SJCRH30 (cell line): ENCODE measurements around the gene PERCC1. TPM values are rescaled to one million over a fixed set of nuclear protein-coding genes. Genes with fewer than 3 reads are reported as not detected.
"Not testable (repeated sequence)": the region's sequence is repeated elsewhere in the genome, so short reads cannot be mapped to it uniquely, and the experiment has no call there.

Experiments used
- DNase-seq, 2 experiments: peaks; one replicate each; pipeline ENCODE4 v3.0.0-alpha.2; 2015 to 2020
- H3K27ac ChIP-seq: fragments of 250-450 bp; sonication (Bioruptor Pico); 2 replicates; pipeline ENCODE4 v1.5.1; 2020; ENCODE audit warnings: mild to moderate bottlenecking, moderate library complexity
- H3K27me3 ChIP-seq: fragments of 250-450 bp; sonication (Bioruptor Pico); 2 replicates; pipeline ENCODE4 v1.5.1; 2020; ENCODE audit warnings: mild to moderate bottlenecking, moderate library complexity
- H3K36me3 ChIP-seq: fragments of 250-450 bp; sonication (Bioruptor Pico); 2 replicates; pipeline ENCODE4 v1.5.1; 2020; ENCODE audit warnings: mild to moderate bottlenecking, moderate library complexity
- H3K4me1 ChIP-seq: fragments of 250-450 bp; sonication (Bioruptor Pico); 2 replicates; pipeline ENCODE4 v1.5.1; 2020; ENCODE audit warnings: mild to moderate bottlenecking, moderate library complexity
- H3K4me3 ChIP-seq: fragments of 250-450 bp; sonication (Bioruptor Pico); 2 replicates; pipeline ENCODE4 v1.5.1; 2020; ENCODE audit warnings: mild to moderate bottlenecking, moderate library complexity
- H3K9me3 ChIP-seq: fragments of 250-450 bp; sonication (Bioruptor Pico); replicated peaks from 2 replicates; pipeline ENCODE4 v1.5.1; 2020; ENCODE audit warnings: mild to moderate bottlenecking, moderate library complexity
- total RNA-seq: library from RNA; depleted of rRNA; stranded (reverse); fragments of >200 nt; shearing (Covaris generic); gene quantifications from 2 replicates; pipeline ENCODE4 v1.2.3, GENCODE V29; 2014; rRNA removed

Gene PERCC1
- total RNA-seq, 1 experiment from 2014 or later: 111 TPM

DNA sequence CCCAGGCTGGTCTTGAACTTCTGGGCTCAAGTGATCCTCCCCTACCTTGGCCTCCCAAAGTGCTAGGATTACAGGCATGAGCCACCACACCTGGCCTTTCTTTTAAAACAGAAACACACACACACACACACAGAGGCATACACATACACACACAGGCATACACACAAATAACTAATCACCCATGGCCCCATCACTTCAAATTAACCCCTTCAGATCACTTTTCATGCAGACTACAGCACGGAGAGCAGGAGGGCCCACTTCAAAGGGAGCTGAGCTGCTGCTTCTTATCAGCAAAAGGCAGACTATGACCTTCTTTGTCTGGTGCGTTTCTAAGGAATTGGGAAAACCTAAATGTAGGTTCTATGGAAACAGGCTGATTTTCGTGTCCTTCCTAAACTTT lies 42.1 kb downstream of the PERCC1 start:
- DNase-seq: no peak
- Histone ChIP-seq H3K27me3 (no peaks in the 10 kb centered on the region), H3K4me1 (no peaks in the 10 kb centered on the region), H3K4me3 (no peak overlapping the region), H3K9me3 (no peaks in the 10 kb centered on the region), H3K27ac (no peak overlapping the region), H3K36me3 (no peaks in the 10 kb centered on the region)

DNA sequence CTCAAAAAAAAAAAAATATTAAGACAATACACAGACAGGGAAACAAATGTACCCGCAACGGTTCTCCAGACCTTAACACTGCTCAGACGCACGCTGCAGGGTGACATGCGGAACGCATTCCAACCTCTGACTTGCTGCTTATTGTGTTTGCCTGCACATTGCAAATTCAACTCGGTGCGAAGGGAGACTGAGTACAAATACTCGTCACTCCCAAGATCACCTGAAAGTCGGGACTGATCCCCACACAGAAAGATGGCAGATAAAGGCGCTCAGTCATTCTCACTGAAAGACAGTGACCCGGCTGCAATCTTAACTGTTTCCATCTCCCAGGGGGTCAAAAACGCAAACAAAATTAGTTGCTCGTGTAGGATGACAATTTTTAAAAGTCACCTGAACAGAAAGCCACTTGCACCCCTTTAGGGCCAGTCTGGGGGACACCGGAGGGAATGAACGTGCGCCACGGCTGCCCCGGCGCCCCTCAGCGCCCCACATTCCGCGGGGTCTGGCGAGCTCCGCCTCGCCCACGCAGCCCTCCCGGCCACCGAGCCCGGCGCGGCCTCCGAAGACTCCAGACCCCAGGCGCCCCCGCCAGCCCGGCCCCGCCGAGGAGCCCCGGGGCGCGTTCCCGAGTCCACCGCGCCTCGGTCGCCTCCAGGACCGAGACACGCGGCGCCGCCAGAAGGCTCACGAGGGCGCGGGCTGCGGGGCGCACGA lies 43.4 kb downstream of the PERCC1 start:
- Histone ChIP-seq H3K27me3 (no peaks in the 10 kb centered on the region), H3K4me1 (no peaks in the 10 kb centered on the region), H3K36me3 (no peaks in the 10 kb centered on the region), H3K27ac (no peak overlapping the region), H3K4me3 (peak overlapping the region; percentile 86), H3K9me3 (no peaks in the 10 kb centered on the region)
- no peak for DNase-seq

DNA sequence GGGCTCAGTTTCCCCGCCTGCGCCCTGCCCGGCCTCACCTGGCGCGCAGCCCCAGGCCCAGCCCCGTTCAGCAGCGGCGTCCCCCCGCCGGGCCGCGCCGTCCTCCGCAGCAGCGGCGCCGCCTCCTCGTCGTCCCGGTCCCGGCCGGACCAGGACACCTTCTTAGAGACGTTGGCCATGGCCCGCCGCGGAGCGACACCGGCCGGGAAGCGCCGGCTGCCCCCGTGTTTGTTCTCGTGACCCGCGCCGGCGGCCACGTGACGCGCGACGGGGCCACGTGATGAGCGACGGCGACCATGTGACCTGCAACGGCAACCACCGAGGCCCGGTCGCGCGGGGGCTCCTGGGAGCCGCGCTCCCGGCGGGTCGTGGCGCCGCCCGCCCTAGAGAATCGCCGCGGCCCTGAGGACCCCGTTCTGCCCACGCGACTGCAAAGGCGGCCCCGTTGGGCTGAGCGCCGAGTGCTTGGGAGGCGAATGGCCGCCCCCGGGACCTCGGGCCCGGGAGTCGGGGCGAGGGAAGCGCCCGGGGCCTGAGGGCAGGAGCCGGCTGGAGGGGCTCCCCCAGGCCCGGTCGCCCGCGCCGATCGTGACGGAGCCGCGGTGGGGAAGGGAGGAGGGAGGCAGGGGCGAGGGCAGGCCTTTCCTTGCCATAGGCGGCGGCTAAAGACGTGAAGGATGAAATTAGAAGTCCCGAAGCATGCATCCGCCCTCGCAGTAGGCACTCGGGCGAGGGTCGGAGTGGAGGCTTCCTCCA lies 44.1 kb downstream of the PERCC1 start, which contains the start of gene CLCN7:
Gene CLCN7 (minus strand): TSS at position 233 of the 756 bp plus-strand sequence. CDS start 54 bp downstream, at position 179.
- Histone ChIP-seq H3K4me1 (no peaks in the 10 kb centered on the region), H3K27me3 (no peaks in the 10 kb centered on the region), H3K4me3 (peak within 1 kb of the TSS; percentile 86)

DNA sequence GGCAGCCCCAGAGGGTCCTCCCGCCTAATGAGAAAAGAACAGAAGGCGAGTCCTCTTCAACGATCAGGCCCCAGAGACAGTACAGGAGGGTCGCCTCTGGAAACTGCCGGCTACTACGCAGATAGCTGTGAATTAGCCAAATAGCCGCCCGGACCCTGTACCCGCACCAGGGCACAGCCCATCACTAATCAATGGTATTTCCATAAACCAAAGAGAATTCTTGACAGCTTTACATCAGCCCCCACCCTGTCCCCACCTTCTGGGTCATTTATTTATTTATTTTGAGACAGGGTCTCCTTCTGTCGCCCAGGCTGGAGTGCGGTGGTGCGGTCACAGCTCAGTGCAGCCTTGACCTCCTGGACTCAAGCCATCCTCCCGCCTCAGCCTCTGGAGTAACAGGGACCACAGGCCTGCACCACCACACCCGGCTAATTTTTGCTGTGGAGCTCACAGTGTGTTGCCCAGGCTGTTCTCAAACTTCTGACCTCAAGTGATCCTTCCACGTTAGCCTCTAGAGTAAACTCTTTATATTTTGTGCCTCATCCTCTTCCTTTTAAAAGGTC lies 44.8 kb downstream of the PERCC1 start:
- Histone ChIP-seq H3K27ac (peak overlapping the region; percentile 81), H3K9me3 (no peaks in the 10 kb centered on the region), H3K36me3 (no peaks in the 10 kb centered on the region), H3K4me3 (peak overlapping the region; percentile 86), H3K4me1 (no peaks in the 10 kb centered on the region), H3K27me3 (no peaks in the 10 kb centered on the region)
- DNase-seq: no peak

More for the DNA sequence above, 44.1 kb downstream of the PERCC1 start, which contains the start of gene CLCN7:
- no peaks in the 10 kb centered on the region for H3K36me3 ChIP-seq
- peak; percentile 84 to 86 for DNase-seq
- H3K9me3 ChIP-seq: no peaks in the 10 kb centered on the region
- H3K27ac ChIP-seq: peak within 1 kb of the TSS; percentile 81

DNA sequence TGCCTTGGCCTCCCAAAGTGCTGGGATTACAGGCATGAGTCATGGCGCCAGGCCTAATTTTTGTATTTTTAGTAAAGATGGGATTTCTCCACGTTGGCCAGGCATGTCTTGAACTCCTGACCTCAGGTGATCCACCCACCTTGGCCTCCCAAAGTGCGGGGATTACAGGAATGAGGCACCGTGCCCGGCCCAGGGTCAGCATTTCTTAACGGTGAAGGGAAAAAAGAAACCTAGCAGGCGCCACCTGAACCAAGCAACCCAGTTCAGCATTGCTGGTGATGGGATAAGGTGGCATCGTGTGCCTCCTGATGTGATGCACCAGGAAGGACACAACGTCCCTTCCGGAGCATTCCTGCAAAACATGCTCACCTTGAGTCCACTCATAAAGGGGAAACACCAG lies 46.2 kb downstream of the PERCC1 start:
- Histone ChIP-seq H3K4me3 (no peak overlapping the region), H3K36me3 (no peaks in the 10 kb centered on the region), H3K4me1 (no peaks in the 10 kb centered on the region), H3K27ac (no peak overlapping the region), H3K9me3 (no peaks in the 10 kb centered on the region), H3K27me3 (no peaks in the 10 kb centered on the region)
- no peak for DNase-seq

DNA sequence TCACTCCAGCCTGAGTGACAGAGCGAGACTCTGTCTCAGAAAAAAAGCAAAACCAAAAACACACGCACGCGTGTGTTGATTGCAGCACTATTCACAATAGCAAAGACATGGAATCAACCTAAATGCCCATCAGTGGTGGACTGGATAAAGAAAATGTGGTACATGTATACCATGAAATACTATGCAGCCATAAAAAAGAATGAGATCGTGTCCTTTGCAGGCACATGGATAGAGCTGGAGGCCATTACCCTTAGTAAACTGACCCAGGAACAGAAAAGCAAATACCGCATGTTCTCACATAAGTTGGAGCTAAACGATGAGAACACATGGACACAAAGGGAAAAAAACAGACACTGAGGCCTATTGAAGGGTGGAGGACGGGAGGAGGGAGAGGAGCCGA lies 48.1 kb downstream of the PERCC1 start:
- DNase-seq, H3K4me3 ChIP-seq, H3K4me1 ChIP-seq, H3K36me3 ChIP-seq, H3K27ac ChIP-seq, H3K9me3 ChIP-seq, H3K27me3 ChIP-seq: not testable (repeated sequence)

DNA sequence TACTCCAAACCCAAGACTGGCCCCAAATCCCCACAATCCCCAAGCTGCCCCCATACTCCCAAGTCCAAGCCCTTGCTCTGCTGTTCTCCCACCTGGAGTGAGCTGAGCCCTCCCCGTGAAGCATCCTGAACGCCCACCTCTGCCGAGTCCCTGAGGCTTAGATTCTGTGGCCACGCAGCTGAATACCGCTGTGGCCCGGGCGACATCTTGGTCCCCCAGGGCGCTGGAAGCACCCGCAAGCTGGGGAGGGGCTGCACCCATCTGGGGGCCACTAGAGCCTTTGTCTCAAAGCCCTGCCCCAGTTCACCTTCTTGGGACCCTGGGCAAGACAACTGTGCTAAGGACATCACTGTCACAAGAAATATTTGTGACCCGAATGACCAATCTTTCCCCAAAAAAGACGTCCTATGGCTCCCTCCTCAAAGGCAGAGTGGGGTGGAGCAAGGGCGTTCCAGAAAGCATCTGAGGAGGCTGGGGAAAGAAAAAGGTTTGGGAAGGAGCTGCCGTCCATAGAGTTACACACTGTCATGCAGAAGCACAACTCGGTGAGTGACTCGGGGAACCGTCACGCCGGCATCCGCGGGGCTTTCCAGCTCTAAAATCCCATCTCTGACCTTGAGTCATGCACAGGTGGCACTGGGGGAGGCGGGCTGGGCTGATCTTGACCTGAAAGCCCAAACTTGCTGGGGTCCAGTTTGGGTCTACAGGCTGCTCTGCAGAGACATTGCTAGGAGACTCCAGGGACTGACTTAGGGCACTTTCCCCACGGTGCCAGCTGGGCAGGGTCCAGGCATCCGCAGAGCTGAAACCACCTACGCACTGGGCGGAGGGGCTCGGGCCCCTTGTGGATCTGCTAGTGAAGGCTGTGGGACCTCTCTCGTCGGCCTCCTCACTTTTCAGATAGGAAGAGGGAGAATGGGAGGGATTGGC lies 51.3 kb downstream of the PERCC1 start:
- Histone ChIP-seq H3K4me1 (no peaks in the 10 kb centered on the region), H3K36me3 (no peaks in the 10 kb centered on the region), H3K27ac (no peak overlapping the region), H3K4me3 (no peak overlapping the region), H3K27me3 (peaks cover 11% of the 10 kb centered on the region; the same call in 1 of the 2 replicates), H3K9me3 (no peaks in the 10 kb centered on the region)
- DNase-seq: no peak

Other genes starting within 250 kb of the PERCC1 start
- not detected in 2 replicates for gene TPSG1, start 205.8 kb upstream of the PERCC1 start, total RNA-seq
- not detected in 2 replicates for gene TPSB2, start 200.9 kb upstream of the PERCC1 start, total RNA-seq
- not detected in 2 replicates for gene TPSAB1, start 190.4 kb upstream of the PERCC1 start, total RNA-seq
- gene TPSD1, start 175.0 kb upstream of the PERCC1 start, total RNA-seq: not detected in 2 replicates
- 163 and 181 TPM in 2 replicates for gene UBE2I, start 121.4 kb upstream of the PERCC1 start, total RNA-seq
- 0.13 and 0.34 TPM in 2 replicates for gene BAIAP3, start 97.4 kb upstream of the PERCC1 start, total RNA-seq
- 48.3 and 50.5 TPM in 2 replicates for gene TSR3, start 79.2 kb upstream of the PERCC1 start, total RNA-seq
- gene GNPTG, start 79.1 kb upstream of the PERCC1 start, total RNA-seq: 15.5 and 16.0 TPM in 2 replicates
- 8.7 and 9.8 TPM in 2 replicates for gene UNKL, start 16.4 kb upstream of the PERCC1 start, total RNA-seq
- gene UQCC4, start 10.3 kb upstream of the PERCC1 start, total RNA-seq: 20.1 and 22.5 TPM in 2 replicates
- 0.33 and 0.71 TPM in 2 replicates for gene CCDC154, start 13.5 kb downstream of the PERCC1 start, total RNA-seq
- 32.2 and 33.8 TPM in 2 replicates for gene CLCN7, start 44.0 kb downstream of the PERCC1 start, total RNA-seq
- not detected in 2 replicates for gene PTX4, start 57.9 kb downstream of the PERCC1 start, total RNA-seq
- gene TELO2, start 62.3 kb downstream of the PERCC1 start, total RNA-seq: 21.9 and 27.9 TPM in 2 replicates
- 1.1 and 1.2 TPM in 2 replicates for gene TMEM204, start 102.6 kb downstream of the PERCC1 start, total RNA-seq
- 4.4 and 6.5 TPM in 2 replicates for gene IFT140, start 181.0 kb downstream of the PERCC1 start, total RNA-seq
- gene CRAMP1, start 181.3 kb downstream of the PERCC1 start, total RNA-seq: 9.5 and 12.6 TPM in 2 replicates
- gene JPT2, start 247.2 kb downstream of the PERCC1 start, total RNA-seq: 83.4 and 87.4 TPM in 2 replicates